BLaER1 (cell line): ENCODE data around the gene FKBP1A.

Experiments
- H3K27ac ChIP-seq: shearing (Covaris generic); formaldehyde crosslinking; 2 replicates; pipeline ENCODE4 v1.8.1; 2022
- H3K27me3 ChIP-seq: shearing (Covaris generic); formaldehyde crosslinking; 2 replicates; pipeline ENCODE4 v1.8.1; 2022
- H3K36me3 ChIP-seq: shearing (Covaris generic); formaldehyde crosslinking; 2 replicates; pipeline ENCODE4 v1.8.1; 2022
- H3K4me1 ChIP-seq: shearing (Covaris generic); formaldehyde crosslinking; 2 replicates; pipeline ENCODE4 v1.8.1; 2022
- H3K4me2 ChIP-seq: shearing (Covaris generic); formaldehyde crosslinking; 2 replicates; pipeline ENCODE4 v1.8.1; 2022
- H3K4me3 ChIP-seq: shearing (Covaris generic); formaldehyde crosslinking; 2 replicates; pipeline ENCODE4 v1.8.1; 2022
- H3K9ac ChIP-seq: shearing (Covaris generic); formaldehyde crosslinking; 2 replicates; pipeline ENCODE4 v1.8.1; 2022
- H3K9me3 ChIP-seq: shearing (Covaris generic); formaldehyde crosslinking; 2 replicates; pipeline ENCODE4 v1.8.1; 2022
- H4K20me1 ChIP-seq: shearing (Covaris generic); formaldehyde crosslinking; 2 replicates; pipeline ENCODE4 v1.8.1; 2022
- Cebpa-rat ChIP-seq: shearing (Covaris generic); IDR thresholded peaks from 2 replicates; pipeline ENCODE4 v1.8.1; 2022

The FKBP1A gene

GRCh38 chr20:1397710-1398109 is 4.9 kb upstream of the FKBP1A start:
- H3K4me2 ChIP-seq: peak overlapping the region; percentile 88; the same call in 1 of the 2 replicates
- no peak overlapping the region for H3K27ac ChIP-seq
- H4K20me1 ChIP-seq: no peaks in the 10 kb centered on the region
- H3K9me3 ChIP-seq: no peaks in the 10 kb centered on the region; the same call in 1 of the 2 replicates
- H3K27me3 ChIP-seq: no peaks in the 10 kb centered on the region
- H3K4me3 ChIP-seq: no peak overlapping the region
- H3K9ac ChIP-seq: no peak overlapping the region
- no peaks in the 10 kb centered on the region for H3K36me3 ChIP-seq
- no peak for TF ChIP-seq Cebpa-rat
- H3K4me1 ChIP-seq: peaks cover 68% of the 10 kb centered on the region

- Histone ChIP-seq H3K27me3 (no peaks in the 10 kb centered on the region), H3K4me3 (no peak overlapping the region), H3K36me3 (no peaks in the 10 kb centered on the region), H3K27ac (peak overlapping the region; percentile 98; the same call in 1 of the 2 replicates), H4K20me1 (peaks cover 7% of the 10 kb centered on the region), H3K4me1 (peaks cover 65% of the 10 kb centered on the region), H3K4me2 (peak overlapping the region; percentile 88), H3K9ac (no peak overlapping the region), H3K9me3 (no peaks in the 10 kb centered on the region; the same call in 1 of the 2 replicates)
- TF ChIP-seq Cebpa-rat: no peak
These were observed 3.8 kb upstream of the FKBP1A start for GRCh38 chr20:1396702-1397101.

GRCh38 chr20:1396264-1396663 is 3.4 kb upstream of the FKBP1A start:
- no peaks in the 10 kb centered on the region; the same call in 1 of the 2 replicates for H3K9me3 ChIP-seq
- H3K27me3 ChIP-seq: no peaks in the 10 kb centered on the region
- peaks cover 70% of the 10 kb centered on the region for H3K4me1 ChIP-seq
- peak overlapping the region; percentile 88 for H3K4me2 ChIP-seq
- peaks cover 11% of the 10 kb centered on the region for H4K20me1 ChIP-seq
- H3K9ac ChIP-seq: no peak overlapping the region
- no peak overlapping the region for H3K4me3 ChIP-seq
- H3K36me3 ChIP-seq: no peaks in the 10 kb centered on the region
- H3K27ac ChIP-seq: peak overlapping the region; percentile 98
- TF ChIP-seq Cebpa-rat: no peak

- peaks cover 86% of the 10 kb centered on the region for H3K4me1 ChIP-seq
- TF ChIP-seq Cebpa-rat: no peak
These were observed 1.8 kb upstream of the FKBP1A start for GRCh38 chr20:1394686-1395085.

GRCh38 chr20:1393507-1393882 is 641 bp upstream of the FKBP1A start:
- Histone ChIP-seq H3K9me3 (no peaks in the 10 kb centered on the region; the same call in 1 of the 2 replicates), H3K4me3 (peak overlapping the region; percentile 90), H3K27ac (peak overlapping the region; percentile 98), H3K36me3 (no peaks in the 10 kb centered on the region), H3K4me2 (peak overlapping the region; percentile 88), H3K27me3 (no peaks in the 10 kb centered on the region), H3K4me1 (peaks cover 88% of the 10 kb centered on the region), H3K9ac (peak overlapping the region; percentile 97), H4K20me1 (peaks cover 38% of the 10 kb centered on the region)
- no peak for TF ChIP-seq Cebpa-rat

More at GRCh38 chr20:1394686-1395085, 1.8 kb upstream of the FKBP1A start:
- peak overlapping the region; percentile 88 for H3K4me2 ChIP-seq
- no peaks in the 10 kb centered on the region for H3K27me3 ChIP-seq
- peaks cover 26% of the 10 kb centered on the region for H4K20me1 ChIP-seq
- no peak overlapping the region for H3K4me3 ChIP-seq
- H3K27ac ChIP-seq: peak overlapping the region; percentile 98
- H3K9ac ChIP-seq: no peak overlapping the region
- H3K9me3 ChIP-seq: no peaks in the 10 kb centered on the region; the same call in 1 of the 2 replicates
- no peaks in the 10 kb centered on the region for H3K36me3 ChIP-seq

GRCh38 chr20:1392443-1392692 is 486 bp downstream of the FKBP1A start:
- Histone ChIP-seq H3K36me3 (peaks cover 2% of the 10 kb centered on the region; the same call in 1 of the 2 replicates), H3K4me2 (peak overlapping the region; percentile 88), H4K20me1 (peaks cover 49% of the 10 kb centered on the region), H3K4me1 (peaks cover 85% of the 10 kb centered on the region), H3K9ac (peak overlapping the region; percentile 97), H3K4me3 (peak overlapping the region; percentile 90), H3K9me3 (no peaks in the 10 kb centered on the region; the same call in 1 of the 2 replicates), H3K27me3 (no peaks in the 10 kb centered on the region), H3K27ac (peak overlapping the region; percentile 98)
- no peak for TF ChIP-seq Cebpa-rat

GRCh38 chr20:1391640-1392442 is 1.0 kb downstream of the FKBP1A start:
- H3K9ac ChIP-seq: peak overlapping the region; percentile 97
- H3K9me3 ChIP-seq: no peaks in the 10 kb centered on the region; the same call in 1 of the 2 replicates
- no peak for TF ChIP-seq Cebpa-rat
- peak overlapping the region; percentile 98 for H3K27ac ChIP-seq
- H3K27me3 ChIP-seq: no peaks in the 10 kb centered on the region
- peak overlapping the region; percentile 88 for H3K4me2 ChIP-seq
- peaks cover 79% of the 10 kb centered on the region for H3K4me1 ChIP-seq
- H3K4me3 ChIP-seq: peak overlapping the region; percentile 90
- H4K20me1 ChIP-seq: peaks cover 54% of the 10 kb centered on the region
- peaks cover 5% of the 10 kb centered on the region; the same call in 1 of the 2 replicates for H3K36me3 ChIP-seq

GRCh38 chr20:1390581-1391403 is 2.1 kb downstream of the FKBP1A start:
- peaks cover 15% of the 10 kb centered on the region for H3K36me3 ChIP-seq
- H4K20me1 ChIP-seq: peaks cover 65% of the 10 kb centered on the region
- H3K4me1 ChIP-seq: peaks cover 69% of the 10 kb centered on the region
- peak overlapping the region; percentile 98 for H3K27ac ChIP-seq
- no peak for TF ChIP-seq Cebpa-rat
- H3K9me3 ChIP-seq: no peaks in the 10 kb centered on the region
- H3K4me2 ChIP-seq: peak overlapping the region; percentile 88
- H3K4me3 ChIP-seq: peak overlapping the region; percentile 90
- H3K9ac ChIP-seq: peak overlapping the region; percentile 97
- H3K27me3 ChIP-seq: no peaks in the 10 kb centered on the region

- Histone ChIP-seq H3K27ac (peak overlapping the region; percentile 98), H4K20me1 (peaks cover 73% of the 10 kb centered on the region), H3K9me3 (no peaks in the 10 kb centered on the region), H3K4me3 (peak overlapping the region; percentile 90), H3K36me3 (peaks cover 24% of the 10 kb centered on the region), H3K4me1 (peaks cover 60% of the 10 kb centered on the region), H3K9ac (peak overlapping the region; percentile 97), H3K27me3 (no peaks in the 10 kb centered on the region), H3K4me2 (peak overlapping the region; percentile 88)
- TF ChIP-seq Cebpa-rat: no peak
These were observed 2.9 kb downstream of the FKBP1A start for GRCh38 chr20:1389703-1390580.
